ENCODE measurements around the gene FBLN7.

- TF ChIP-seq CTCF (IDR thresholded peaks at IDR 0.05) (no peak), POLR2A (IDR thresholded peaks at IDR 0.05) (no peak)
Measured at GRCh38 chr2:112138159-112139032, at the start of gene FBLN7.
